Measurements from ENCODE around the gene FSTL4. TPM values are rescaled to one million over a fixed set of nuclear protein-coding genes. Genes with fewer than 3 reads are reported as not detected.

The FSTL4 gene
- total RNA-seq, 1 experiment from 2014 or later: not detected

- H2AFZ ChIP-seq: no peak overlapping the region
- H3K9me2 ChIP-seq (ENCODE audit: insufficient read depth): no peaks in the 10 kb centered on the region
- POLR2A ChIA-PET (ENCODE audit: unreplicated experiment): no interaction called here
- CTCF ChIA-PET: no interaction called here
- H3K4me3 ChIP-seq: no peak overlapping the region
- no peaks in the 10 kb centered on the region for H4K20me1 ChIP-seq (ENCODE audit: insufficient read depth)
- no peak for TF ChIP-seq EZH2 (IDR thresholded peaks at IDR 0.05; ENCODE audit: low read depth)
- no peak for TF ChIP-seq CTCF (conservative IDR thresholded peaks at IDR 0.05)
- no peaks in the 10 kb centered on the region for H3K27me3 ChIP-seq (ENCODE audit: insufficient read depth, low read depth)
- no peaks in the 10 kb centered on the region for H3K36me3 ChIP-seq (ENCODE audit: low read depth)
- no peaks in the 10 kb centered on the region for H3K9me3 ChIP-seq (ENCODE audit: insufficient read depth, low read depth)
- no peaks in the 10 kb centered on the region for H3F3A ChIP-seq (ENCODE audit: insufficient read depth, low read depth)
- H3K4me1 ChIP-seq (replicated peaks; ENCODE audit: insufficient read depth): no peaks in the 10 kb centered on the region
- H3K4me2 ChIP-seq: no peak overlapping the region
- intact Hi-C loops (cut with micrococcal nuclease; ENCODE audit: unreplicated experiment): no loop called here
- no peaks in the 10 kb centered on the region for H3K79me2 ChIP-seq (ENCODE audit: low read depth)
- no peak for DNase-seq
- BruUV-seq (replicated peaks): no TSS peak
- H3K27ac ChIP-seq: no peak overlapping the region
These were observed 187.1 kb downstream of the FSTL4 start for GRCh38 chr5:133425222-133425621.

- no TSS peak for BruUV-seq (replicated peaks)
- ChIA-PET CTCF (interaction anchor here (0.6 kb wide), 1 partner anchor 608 kb away, joined by 5 read pairs; no protein-coding TSS in a partner anchor), POLR2A (ENCODE audit: unreplicated experiment) (interaction anchor here (0.7 kb wide), 1 partner anchor 507 kb away, joined by 3 read pairs; no protein-coding TSS in a partner anchor)
- TF ChIP-seq CTCF (conservative IDR thresholded peaks at IDR 0.05) (peak; percentile 80), EZH2 (IDR thresholded peaks at IDR 0.05; ENCODE audit: low read depth) (no peak)
- H3K27me3 ChIP-seq (ENCODE audit: insufficient read depth, low read depth): no peaks in the 10 kb centered on the region
- no peaks in the 10 kb centered on the region for H3K9me3 ChIP-seq (ENCODE audit: insufficient read depth, low read depth)
- H3F3A ChIP-seq (ENCODE audit: insufficient read depth, low read depth): no peaks in the 10 kb centered on the region
- intact Hi-C loops (cut with micrococcal nuclease; ENCODE audit: unreplicated experiment): no loop called here
- H3K27ac ChIP-seq: no peak overlapping the region
- no peaks in the 10 kb centered on the region for H3K79me2 ChIP-seq (ENCODE audit: low read depth)
- no peaks in the 10 kb centered on the region for H3K36me3 ChIP-seq (ENCODE audit: low read depth)
- H3K4me3 ChIP-seq: no peak overlapping the region
- H3K4me1 ChIP-seq (replicated peaks; ENCODE audit: insufficient read depth): no peaks in the 10 kb centered on the region
- no peak overlapping the region for H2AFZ ChIP-seq
- H3K4me2 ChIP-seq: no peak overlapping the region
- DNase-seq: peak in 1 of 2 experiments; percentile 41
- no peaks in the 10 kb centered on the region for H3K9me2 ChIP-seq (ENCODE audit: insufficient read depth)
- H4K20me1 ChIP-seq (ENCODE audit: insufficient read depth): no peaks in the 10 kb centered on the region
These were observed 188.6 kb downstream of the FSTL4 start for GRCh38 chr5:133423618-133424282.

- intact Hi-C loops (cut with micrococcal nuclease; ENCODE audit: unreplicated experiment): no loop called here
- BruUV-seq (replicated peaks): no TSS peak
- H3K27me3 ChIP-seq (ENCODE audit: insufficient read depth, low read depth): no peaks in the 10 kb centered on the region
- no peak overlapping the region for H3K4me3 ChIP-seq
- no peaks in the 10 kb centered on the region for H3K4me1 ChIP-seq (replicated peaks; ENCODE audit: insufficient read depth)
- CTCF ChIA-PET: interaction anchor here (0.6 kb wide), 1 partner anchor 608 kb away, joined by 5 read pairs; no protein-coding TSS in a partner anchor
- POLR2A ChIA-PET (ENCODE audit: unreplicated experiment): no interaction called here
- H3K27ac ChIP-seq: no peak overlapping the region
- no peaks in the 10 kb centered on the region for H3F3A ChIP-seq (ENCODE audit: insufficient read depth, low read depth)
- H4K20me1 ChIP-seq (ENCODE audit: insufficient read depth): no peaks in the 10 kb centered on the region
- no peak for TF ChIP-seq CTCF (conservative IDR thresholded peaks at IDR 0.05)
- TF ChIP-seq EZH2 (IDR thresholded peaks at IDR 0.05; ENCODE audit: low read depth): no peak
- H3K36me3 ChIP-seq (ENCODE audit: low read depth): no peaks in the 10 kb centered on the region
- no peaks in the 10 kb centered on the region for H3K9me3 ChIP-seq (ENCODE audit: insufficient read depth, low read depth)
- DNase-seq: no peak
- no peak overlapping the region for H2AFZ ChIP-seq
- H3K79me2 ChIP-seq (ENCODE audit: low read depth): no peaks in the 10 kb centered on the region
- H3K9me2 ChIP-seq (ENCODE audit: insufficient read depth): no peaks in the 10 kb centered on the region
- no peak overlapping the region for H3K4me2 ChIP-seq
These were observed 189.2 kb downstream of the FSTL4 start for GRCh38 chr5:133423011-133423617.
